ENCODE measurements around the gene IMMP2L. TPM values are rescaled to one million over a fixed set of nuclear protein-coding genes. Genes with fewer than 3 reads are reported as not detected.

Gene IMMP2L
- total RNA-seq, 4 donors from 2014 or later: 13.5 to 23.7 (median 18.3) TPM

DNA sequence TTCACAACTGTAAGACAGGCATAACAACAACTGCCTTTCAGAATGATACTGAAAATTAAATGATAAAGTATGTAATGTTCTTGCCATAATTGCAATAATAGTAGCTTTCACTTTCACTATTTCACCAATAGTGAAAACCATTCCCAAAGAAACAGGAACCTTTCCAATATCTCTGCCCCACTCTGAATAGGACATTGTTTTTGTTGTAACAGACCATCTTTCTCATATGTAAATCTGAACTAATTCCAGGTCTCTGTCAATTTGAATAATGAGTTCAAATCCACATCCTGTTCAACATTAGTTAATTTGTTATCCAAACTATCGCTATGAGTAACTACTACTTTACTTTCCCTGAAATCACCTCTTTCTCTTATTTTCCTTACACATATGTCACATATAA, 323.4 kb downstream of the IMMP2L start:
- no peak for DNase-seq (ENCODE audit: low spot score in 2 of 2)
- H3K27ac ChIP-seq: peak overlapping the region in 2 of 4 donors; percentile 60 to 62
- H3K36me3 ChIP-seq: peaks cover 0 to 8% (median 0%) of the 10 kb centered on the region in 3 donors
- no peaks in the 10 kb centered on the region for H3K27me3 ChIP-seq
- 35 to 41% methylated on average over 1 of the region's 1 CpG for WGBS, 2 donors
- H3K9me3 ChIP-seq: peaks cover 0 to 4% (median 0%) of the 10 kb centered on the region in 4 donors
- peak overlapping the region in 2 of 4 donors; percentile 9 to 34 for H3K4me3 ChIP-seq
- TF ChIP-seq EP300 (IDR thresholded peaks at IDR 0.05) (no peak), POLR2A (IDR thresholded peaks at IDR 0.05) (no peak)
- TF ChIP-seq, protein P1, sequence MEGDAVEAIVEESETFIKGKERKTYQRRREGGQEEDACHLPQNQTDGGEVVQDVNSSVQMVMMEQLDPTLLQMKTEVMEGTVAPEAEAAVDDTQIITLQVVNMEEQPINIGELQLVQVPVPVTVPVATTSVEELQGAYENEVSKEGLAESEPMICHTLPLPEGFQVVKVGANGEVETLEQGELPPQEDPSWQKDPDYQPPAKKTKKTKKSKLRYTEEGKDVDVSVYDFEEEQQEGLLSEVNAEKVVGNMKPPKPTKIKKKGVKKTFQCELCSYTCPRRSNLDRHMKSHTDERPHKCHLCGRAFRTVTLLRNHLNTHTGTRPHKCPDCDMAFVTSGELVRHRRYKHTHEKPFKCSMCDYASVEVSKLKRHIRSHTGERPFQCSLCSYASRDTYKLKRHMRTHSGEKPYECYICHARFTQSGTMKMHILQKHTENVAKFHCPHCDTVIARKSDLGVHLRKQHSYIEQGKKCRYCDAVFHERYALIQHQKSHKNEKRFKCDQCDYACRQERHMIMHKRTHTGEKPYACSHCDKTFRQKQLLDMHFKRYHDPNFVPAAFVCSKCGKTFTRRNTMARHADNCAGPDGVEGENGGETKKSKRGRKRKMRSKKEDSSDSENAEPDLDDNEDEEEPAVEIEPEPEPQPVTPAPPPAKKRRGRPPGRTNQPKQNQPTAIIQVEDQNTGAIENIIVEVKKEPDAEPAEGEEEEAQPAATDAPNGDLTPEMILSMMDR (IDR thresholded peaks at IDR 0.05): no peak
- H3K4me1 ChIP-seq: peaks cover 0 to 41% (median 0%) of the 10 kb centered on the region in 4 donors

DNA sequence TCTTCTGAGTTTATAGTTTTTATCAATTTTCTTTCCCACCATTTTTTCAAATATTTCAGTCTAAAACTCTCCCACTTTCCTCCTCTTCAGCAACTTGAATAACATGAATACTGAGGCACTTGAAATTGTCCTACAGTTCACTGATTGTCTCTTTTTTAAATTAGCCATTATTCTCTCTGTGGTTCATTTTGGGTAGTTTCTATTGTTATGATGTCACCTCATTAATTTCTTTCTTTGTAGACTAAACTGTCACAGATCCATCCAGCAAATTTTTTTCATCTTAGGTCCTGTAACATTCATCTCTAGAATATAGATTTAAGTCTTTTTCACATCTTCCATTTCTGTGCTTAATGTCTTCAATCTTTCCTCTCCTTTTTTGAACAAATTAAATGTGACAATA, 326.6 kb downstream of the IMMP2L start:
- TF ChIP-seq EP300 (IDR thresholded peaks at IDR 0.05) (no peak), POLR2A (IDR thresholded peaks at IDR 0.05) (no peak)
- TF ChIP-seq, protein P1 (IDR thresholded peaks at IDR 0.05): no peak
- no peak for DNase-seq (ENCODE audit: low spot score in 2 of 2)
- Histone ChIP-seq H3K9me3 (peaks cover 0 to 4% (median 0%) of the 10 kb centered on the region in 4 donors), H3K36me3 (peaks cover 0 to 8% (median 0%) of the 10 kb centered on the region in 3 donors), H3K4me1 (peaks cover 0 to 29% (median 0%) of the 10 kb centered on the region in 4 donors), H3K4me3 (no peak overlapping the region), H3K27ac (no peak overlapping the region), H3K27me3 (no peaks in the 10 kb centered on the region)

DNA sequence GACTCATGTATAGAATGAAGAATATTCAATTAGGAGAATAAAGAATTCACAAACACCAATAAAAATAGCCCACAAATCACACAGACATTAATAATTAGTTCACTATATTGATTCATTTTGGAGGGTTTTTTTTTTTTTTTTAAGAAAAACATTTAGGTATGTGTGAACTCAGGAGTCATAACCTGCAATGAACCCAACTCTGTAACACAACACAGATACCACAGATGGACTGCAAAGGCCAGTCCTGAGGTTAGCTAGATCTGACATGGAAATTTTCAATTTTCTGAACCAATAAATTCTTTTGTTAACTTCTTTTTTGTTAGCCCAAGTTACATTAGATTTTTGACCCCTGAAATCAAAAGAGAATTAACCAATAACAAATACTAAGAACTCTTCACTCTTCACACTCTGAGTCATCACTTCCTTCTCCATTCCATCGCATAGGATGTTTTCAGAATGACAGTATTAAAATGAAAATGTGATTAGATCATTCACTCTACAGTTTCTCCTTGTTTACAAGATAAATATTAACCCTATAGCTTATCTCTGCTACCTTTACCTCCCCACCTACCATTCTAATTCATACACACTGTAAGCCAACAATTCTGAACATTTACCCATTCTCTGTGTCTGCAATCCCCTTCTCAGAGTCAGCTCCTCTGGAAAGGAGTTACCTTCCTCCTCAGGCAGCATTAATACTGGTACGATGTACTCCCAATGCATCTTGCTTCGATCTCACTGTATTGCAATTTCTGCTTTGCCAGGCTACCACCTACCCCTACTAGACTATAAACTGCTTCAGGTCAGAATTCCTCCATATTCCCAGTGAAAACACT, 329.8 kb downstream of the IMMP2L start:
- WGBS, 2 donors: 68 to 74% methylated on average over 3 of the region's 3 CpGs
- Histone ChIP-seq H3K4me1 (no peaks in the 10 kb centered on the region), H3K27me3 (no peaks in the 10 kb centered on the region)

DNA sequence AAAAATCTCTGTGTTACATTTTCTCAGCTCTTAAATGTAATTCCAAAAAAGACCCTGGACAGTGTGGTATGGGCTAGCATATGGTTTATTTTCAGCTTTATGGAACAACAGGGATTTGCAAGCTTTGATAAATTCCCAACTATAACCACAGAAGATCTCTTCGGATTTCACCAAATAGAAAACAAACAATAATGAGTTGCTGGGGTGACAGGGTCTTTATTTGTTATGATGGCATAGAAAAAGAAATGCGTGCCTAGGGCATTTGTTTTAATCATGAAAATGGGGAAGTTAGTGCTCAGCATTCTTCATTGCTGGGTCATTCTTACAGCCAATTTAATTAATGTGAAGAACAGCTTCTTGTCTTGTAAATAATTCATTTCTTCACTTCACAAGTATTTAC, 332.4 kb downstream of the IMMP2L start:
- Histone ChIP-seq H3K4me3 (no peak overlapping the region), H3K36me3 (peaks cover 0 to 2% (median 0%) of the 10 kb centered on the region in 3 donors), H3K9me3 (no peaks in the 10 kb centered on the region), H3K27ac (no peak overlapping the region), H3K4me1 (no peaks in the 10 kb centered on the region), H3K27me3 (no peaks in the 10 kb centered on the region)
- WGBS, 2 donors: 26 to 30% methylated on average over 2 of the region's 2 CpGs
- no peak for DNase-seq (ENCODE audit: low spot score in 2 of 2)
- TF ChIP-seq POLR2A (IDR thresholded peaks at IDR 0.05): no peak
- TF ChIP-seq, protein P1 (IDR thresholded peaks at IDR 0.05): no peak
- TF ChIP-seq EP300 (IDR thresholded peaks at IDR 0.05): no peak

More for the DNA sequence above, 329.8 kb downstream of the IMMP2L start:
- DNase-seq (ENCODE audit: low spot score in 2 of 2): no peak
- Histone ChIP-seq H3K36me3 (peaks cover 0 to 8% (median 0%) of the 10 kb centered on the region in 3 donors), H3K27ac (no peak overlapping the region), H3K4me3 (no peak overlapping the region), H3K9me3 (peaks cover 0 to 4% (median 0%) of the 10 kb centered on the region in 4 donors)
- TF ChIP-seq, protein P1 (IDR thresholded peaks at IDR 0.05): no peak
- TF ChIP-seq POLR2A (IDR thresholded peaks at IDR 0.05): no peak
- no peak for TF ChIP-seq EP300 (IDR thresholded peaks at IDR 0.05)

DNA sequence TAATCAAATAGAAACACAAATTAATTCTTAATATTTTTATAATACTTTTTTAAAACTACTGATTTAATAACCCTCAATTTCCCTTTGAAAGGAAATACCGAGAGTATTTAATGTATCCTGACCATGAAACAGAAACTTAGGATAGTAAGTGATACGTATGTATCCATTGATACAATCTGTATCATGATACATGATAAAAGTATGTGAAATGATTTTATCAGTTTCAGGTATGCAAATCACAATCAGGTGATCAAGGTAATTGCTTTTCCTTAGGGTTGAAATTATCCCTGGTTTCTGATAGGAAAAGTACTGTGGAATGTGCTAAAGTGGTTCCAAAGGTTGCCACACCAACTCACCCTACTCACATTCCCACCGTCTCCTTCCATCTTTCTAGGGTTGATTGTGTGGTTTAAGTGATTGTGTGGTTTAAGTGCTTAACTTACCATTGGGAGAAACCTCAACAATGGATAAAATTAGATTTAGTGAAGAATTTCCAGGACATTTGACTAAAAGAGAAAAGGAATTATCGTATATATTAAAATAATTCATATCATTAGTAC, 333.0 kb downstream of the IMMP2L start:
- H3K27me3 ChIP-seq: no peaks in the 10 kb centered on the region
- no peak overlapping the region for H3K4me3 ChIP-seq
- no peaks in the 10 kb centered on the region for H3K9me3 ChIP-seq
- no peaks in the 10 kb centered on the region for H3K4me1 ChIP-seq
- no peaks in the 10 kb centered on the region for H3K36me3 ChIP-seq
- 94 to 96% methylated on average over 4 of the region's 4 CpGs for WGBS, 2 donors
- DNase-seq (ENCODE audit: low spot score in 2 of 2): no peak
- no peak overlapping the region for H3K27ac ChIP-seq
- TF ChIP-seq, protein P1 (IDR thresholded peaks at IDR 0.05): no peak
- no peak for TF ChIP-seq EP300 (IDR thresholded peaks at IDR 0.05)
- TF ChIP-seq POLR2A (IDR thresholded peaks at IDR 0.05): no peak
